HUES6 (cell line): ENCODE measurements around the gene RNF112.
"Not testable (repeated sequence)": the region's sequence is repeated elsewhere in the genome, so short reads cannot be mapped to it uniquely, and the experiment has no call there.

Source experiments
- H3K27ac ChIP-seq: 2 replicates; pipeline ENCODE4 v1.7.0; 2013; ENCODE audit warnings: low read depth, mild to moderate bottlenecking, low read length, inconsistent platforms
- H3K27me3 ChIP-seq: 2 replicates; pipeline ENCODE4 v1.6.1; 2013; ENCODE audit warnings: low read length; ENCODE audit not compliant: control insufficient read depth, insufficient read depth
- H3K36me3 ChIP-seq: 2 replicates; pipeline ENCODE4 v1.6.1; 2013; ENCODE audit warnings: low read length; ENCODE audit not compliant: control insufficient read depth, insufficient read depth
- H3K4me1 ChIP-seq: 2 replicates; pipeline ENCODE4 v1.6.1; 2013; ENCODE audit warnings: low read length; ENCODE audit not compliant: control insufficient read depth, insufficient read depth
- H3K4me3 ChIP-seq: 2 replicates; pipeline ENCODE4 v1.5.1; 2013; ENCODE audit warnings: low read depth, low read length
- H3K9ac ChIP-seq: one replicate; pipeline ENCODE4 v1.6.1; 2013; ENCODE audit warnings: mild to moderate bottlenecking, low read length
- H3K9me3 ChIP-seq: 2 replicates; pipeline ENCODE4 v1.6.1; 2013; ENCODE audit warnings: low read depth, low read length; ENCODE audit not compliant: control insufficient read depth, insufficient read depth

RNF112 gene

GRCh38 chr17:19418251-19418992, 7.4 kb downstream of the RNF112 start:
- Histone ChIP-seq H3K4me3 (no peak overlapping the region), H3K27ac (no peak overlapping the region), H3K27me3 (no peaks in the 10 kb centered on the region), H3K9me3 (no peaks in the 10 kb centered on the region), H3K36me3 (no peaks in the 10 kb centered on the region), H3K9ac (no peak overlapping the region), H3K4me1 (peaks cover 3% of the 10 kb centered on the region; the same call in 1 of the 2 replicates)

GRCh38 chr17:19421219-19421618, 10.2 kb downstream of the RNF112 start:
- H3K9me3 ChIP-seq, result no peaks in the 10 kb centered on the region
- peaks cover 5% of the 10 kb centered on the region for H3K4me1 ChIP-seq
- no peaks in the 10 kb centered on the region for H3K27me3 ChIP-seq
- H3K27ac ChIP-seq, result no peak overlapping the region
- no peak overlapping the region for H3K9ac ChIP-seq
- no peak overlapping the region for H3K4me3 ChIP-seq
- no peaks in the 10 kb centered on the region for H3K36me3 ChIP-seq

GRCh38 chr17:19421926-19422325, 10.9 kb downstream of the RNF112 start:
- no peak overlapping the region for H3K9ac ChIP-seq
- H3K4me1 ChIP-seq, result peaks cover 12% of the 10 kb centered on the region
- no peaks in the 10 kb centered on the region for H3K27me3 ChIP-seq
- H3K36me3 ChIP-seq, result no peaks in the 10 kb centered on the region
- H3K27ac ChIP-seq, result no peak overlapping the region
- H3K4me3 ChIP-seq, result no peak overlapping the region
- no peaks in the 10 kb centered on the region for H3K9me3 ChIP-seq

- H3K36me3 ChIP-seq, result no peaks in the 10 kb centered on the region
- H3K4me3 ChIP-seq, result no peak overlapping the region
- H3K27me3 ChIP-seq, result no peaks in the 10 kb centered on the region
- no peaks in the 10 kb centered on the region for H3K9me3 ChIP-seq
- peaks cover 13% of the 10 kb centered on the region for H3K4me1 ChIP-seq
- H3K9ac ChIP-seq, result no peak overlapping the region
- no peak overlapping the region for H3K27ac ChIP-seq
Measured at GRCh38 chr17:19424934-19425868, 14.2 kb downstream of the RNF112 start.

GRCh38 chr17:19426631-19427030, 15.6 kb downstream of the RNF112 start:
- Histone ChIP-seq H3K4me3 (no peak overlapping the region), H3K9me3 (no peaks in the 10 kb centered on the region), H3K27me3 (no peaks in the 10 kb centered on the region), H3K27ac (0 out of 2 replicates have a peak overlapping the region, but pooled peaks have one; percentile 12), H3K36me3 (no peaks in the 10 kb centered on the region), H3K4me1 (peaks cover 13% of the 10 kb centered on the region), H3K9ac (no peak overlapping the region)

- Histone ChIP-seq H3K9me3 (no peaks in the 10 kb centered on the region), H3K27me3 (no peaks in the 10 kb centered on the region), H3K9ac (no peak overlapping the region), H3K4me3 (no peak overlapping the region), H3K36me3 (no peaks in the 10 kb centered on the region), H3K27ac (no peak overlapping the region), H3K4me1 (peaks cover 36% of the 10 kb centered on the region)
Measured at GRCh38 chr17:19431691-19432090, 20.7 kb downstream of the RNF112 start.

- Histone ChIP-seq H3K27ac (peak overlapping the region; percentile 44; the same call in 1 of the 2 replicates), H3K36me3 (no peaks in the 10 kb centered on the region), H3K27me3 (no peaks in the 10 kb centered on the region), H3K9me3 (no peaks in the 10 kb centered on the region), H3K4me1 (peaks cover 40% of the 10 kb centered on the region), H3K9ac (peak overlapping the region; percentile 22), H3K4me3 (no peak overlapping the region)
Measured at GRCh38 chr17:19433255-19433654, 22.2 kb downstream of the RNF112 start.

- H3K27ac ChIP-seq, result peak overlapping the region; percentile 44; the same call in 1 of the 2 replicates
- H3K4me3 ChIP-seq, result no peak overlapping the region
- no peaks in the 10 kb centered on the region for H3K36me3 ChIP-seq
- peak overlapping the region; percentile 22 for H3K9ac ChIP-seq
- no peaks in the 10 kb centered on the region for H3K9me3 ChIP-seq
- H3K27me3 ChIP-seq, result no peaks in the 10 kb centered on the region
- peaks cover 40% of the 10 kb centered on the region for H3K4me1 ChIP-seq
Measured at GRCh38 chr17:19433727-19434340, 22.8 kb downstream of the RNF112 start.

GRCh38 chr17:19440421-19440820, 29.4 kb downstream of the RNF112 start:
- Histone ChIP-seq H3K4me3 (no peak overlapping the region), H3K4me1 (peaks cover 12% of the 10 kb centered on the region), H3K27ac (no peak overlapping the region), H3K9ac (no peak overlapping the region), H3K27me3 (no peaks in the 10 kb centered on the region), H3K36me3 (no peaks in the 10 kb centered on the region), H3K9me3 (peaks cover 37% of the 10 kb centered on the region)

GRCh38 chr17:19441288-19441687, 30.3 kb downstream of the RNF112 start:
- H3K36me3 ChIP-seq, H3K27ac ChIP-seq, H3K9ac ChIP-seq, H3K27me3 ChIP-seq, H3K4me3 ChIP-seq: not testable (repeated sequence)
- peaks cover 10% of the 10 kb centered on the region for H3K4me1 ChIP-seq
- peaks cover 38% of the 10 kb centered on the region for H3K9me3 ChIP-seq
